ENCODE measurements around the gene AP4S1.

DNA sequence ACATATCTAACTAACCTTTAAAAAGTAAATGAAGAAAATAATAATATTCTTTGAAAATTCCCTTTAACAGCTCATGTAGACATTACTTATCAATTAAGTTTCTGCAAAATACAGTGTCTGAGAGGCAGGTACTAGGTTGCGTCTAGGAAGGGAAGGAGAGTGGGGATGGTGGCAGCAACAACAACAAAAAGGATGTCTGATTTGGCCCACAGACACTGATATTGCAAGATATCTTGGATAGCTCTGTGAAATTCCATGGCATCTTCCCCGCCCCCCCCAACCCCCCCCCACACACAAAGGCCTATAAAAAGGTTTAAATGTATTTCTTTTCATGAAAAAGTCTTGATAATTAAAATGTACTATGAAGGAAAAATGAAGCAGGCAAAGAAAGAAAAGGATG, 41.6 kb upstream of the AP4S1 start:
- TF ChIP-seq SUZ12 (IDR thresholded peaks at IDR 0.05; ENCODE audit: extremely low read depth, insufficient read depth, insufficient read length) (no peak), YY1 (IDR thresholded peaks at IDR 0.05; ENCODE audit: insufficient read depth, insufficient read length) (no peak)

Measured in NT2/D1 (cell line).